KOPT-K1 (cell line): Measurements from ENCODE around the gene GLA.

Experiments
- H3K27ac ChIP-seq: fragments of 200-600 bp; sonication (generic); 2 replicates; pipeline ENCODE4 v1.5.1; 2016; ENCODE audit warnings: antibody characterized with exemption, mild to moderate bottlenecking, low read depth, low read length; ENCODE audit not compliant: poor library complexity, severe bottlenecking
- H3K36me3 ChIP-seq: fragments of 200-600 bp; sonication (generic); 2 replicates; pipeline ENCODE4 v1.5.1; 2017; ENCODE audit warnings: antibody characterized with exemption, mild to moderate bottlenecking, low read length, moderate library complexity; ENCODE audit not compliant: insufficient read depth
- H3K9me3 ChIP-seq: fragments of 200-600 bp; sonication (generic); 2 replicates; pipeline ENCODE4 v1.5.1; 2017; ENCODE audit warnings: antibody characterized with exemption, low read length, mild to moderate bottlenecking; ENCODE audit not compliant: insufficient read depth, poor library complexity, severe bottlenecking

GLA gene

DNA sequence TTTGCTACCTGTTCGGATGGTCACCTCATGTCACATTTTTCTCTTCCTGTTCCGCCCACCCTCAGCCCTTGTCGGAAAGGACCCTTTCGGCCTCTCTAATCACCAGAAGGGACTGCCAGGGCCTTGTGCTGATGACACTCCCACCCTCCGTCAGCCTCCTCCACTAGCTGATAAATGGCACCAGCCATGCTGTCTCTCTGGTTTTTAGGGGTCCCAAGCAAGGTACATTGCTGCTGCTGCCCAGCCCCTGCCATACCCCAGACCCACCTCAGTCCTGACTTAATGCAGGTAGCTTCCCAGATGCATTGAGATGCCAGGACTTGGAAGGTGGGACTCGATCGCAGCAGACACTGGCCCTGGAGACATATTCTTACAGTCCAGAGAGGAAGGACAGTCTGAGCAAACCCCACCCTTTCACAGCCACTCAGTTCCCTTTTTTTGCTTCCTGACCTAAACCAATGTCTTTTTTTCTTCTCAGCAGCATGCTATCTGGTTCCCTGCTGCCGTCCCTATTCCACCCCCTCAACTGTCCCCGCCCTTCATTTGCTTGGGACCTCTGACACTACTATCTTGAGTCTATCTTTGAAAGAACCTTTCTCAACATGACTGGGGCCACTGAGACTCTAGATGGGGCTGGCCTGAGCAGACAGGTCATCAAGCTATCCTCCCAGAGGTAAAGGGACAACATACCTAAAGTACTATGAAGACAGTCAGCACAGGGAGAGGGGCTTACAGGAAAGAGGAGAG, 21.8 kb downstream of the GLA start, which contains the start of gene BTK:
Gene BTK (minus strand): TSS at position 397 of the 747 bp plus-strand sequence. CDS start 10,907 bp downstream, outside the sequence.
- Histone ChIP-seq H3K27ac (no peak within 1 kb of the TSS), H3K9me3 (no peaks in the 10 kb centered on the region), H3K36me3 (no peaks in the 10 kb centered on the region)

DNA sequence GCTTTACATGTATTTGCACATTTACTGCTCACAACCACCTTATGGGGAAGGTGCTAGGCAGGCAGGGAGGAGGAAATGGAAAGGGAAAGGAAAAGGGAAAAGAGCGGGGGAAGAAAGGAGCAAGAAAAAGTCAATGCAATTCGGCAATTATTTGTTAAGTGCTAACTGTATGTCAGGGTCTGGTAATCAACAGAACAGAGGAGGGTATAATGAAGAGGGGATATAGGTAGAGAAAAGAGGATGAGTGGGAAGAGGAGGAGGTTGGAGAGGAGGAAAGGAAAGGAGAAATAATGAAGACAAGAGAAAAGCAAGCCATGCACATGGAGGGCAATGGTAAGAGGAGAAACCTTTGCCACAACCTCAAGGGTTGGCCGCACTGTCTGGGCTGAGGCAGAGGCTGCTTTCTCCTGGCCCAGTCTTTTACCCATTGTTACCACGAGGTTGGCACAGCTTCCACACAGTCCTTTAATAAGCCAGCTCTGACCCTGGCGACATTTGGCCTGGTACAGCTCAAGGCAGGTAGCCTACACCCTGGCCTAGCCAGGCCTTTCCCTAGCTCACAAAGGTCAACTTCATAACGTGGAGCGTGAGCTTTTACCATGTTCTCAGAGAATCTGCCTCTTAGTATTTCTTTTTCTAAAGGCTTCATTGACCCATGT, 22.6 kb downstream of the GLA start:
- Histone ChIP-seq H3K36me3 (no peaks in the 10 kb centered on the region), H3K27ac (no peak overlapping the region), H3K9me3 (no peaks in the 10 kb centered on the region)

DNA sequence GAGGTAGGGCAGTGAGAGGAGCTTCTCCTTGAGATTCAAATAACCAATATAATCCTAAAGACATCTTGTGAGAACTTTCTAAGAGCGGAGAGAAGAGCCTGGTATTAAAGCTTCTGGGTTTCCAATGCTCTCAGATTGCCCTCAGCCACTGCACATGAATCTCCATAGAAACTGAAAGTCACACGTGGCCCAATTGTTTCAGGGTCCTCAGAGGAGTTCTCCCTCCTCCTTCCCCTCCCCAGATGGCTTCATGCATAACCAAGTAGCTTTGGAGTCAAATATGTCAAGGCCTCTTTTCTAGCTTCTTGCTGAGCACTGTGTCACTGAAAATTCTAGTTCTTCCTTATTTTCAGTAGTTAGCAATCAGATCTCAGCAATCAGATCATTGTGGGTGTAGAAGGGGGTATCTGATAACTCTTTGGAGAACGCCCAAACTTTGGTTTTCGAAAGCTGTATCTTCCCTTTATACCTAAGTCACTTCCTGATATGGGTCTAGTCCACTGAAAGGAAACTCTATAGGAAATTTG, 24.0 kb downstream of the GLA start:
- Histone ChIP-seq H3K27ac (no peak overlapping the region), H3K9me3 (no peaks in the 10 kb centered on the region), H3K36me3 (no peaks in the 10 kb centered on the region)

DNA sequence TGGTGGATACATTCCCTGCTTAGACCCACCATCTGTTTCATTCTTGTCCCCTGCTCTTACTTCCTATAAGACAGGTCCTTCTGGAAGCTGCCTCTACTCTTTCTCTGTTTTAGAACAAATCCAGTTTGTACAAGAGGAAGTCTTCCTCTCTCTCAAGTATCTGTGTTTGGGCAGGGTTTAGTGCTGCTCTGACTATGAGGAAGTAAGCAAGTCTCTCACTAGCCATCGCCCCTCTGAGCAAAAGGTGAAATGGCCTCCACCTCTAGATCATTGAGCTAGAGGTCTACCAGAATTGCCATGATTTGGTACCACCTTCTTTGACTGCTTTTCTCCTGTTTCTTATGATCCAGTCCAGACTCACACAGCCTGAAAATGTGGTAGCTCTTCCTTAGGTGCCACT, 30.2 kb downstream of the GLA start:
- no peaks in the 10 kb centered on the region for H3K9me3 ChIP-seq
- no peak overlapping the region for H3K27ac ChIP-seq
- H3K36me3 ChIP-seq: no peaks in the 10 kb centered on the region

DNA sequence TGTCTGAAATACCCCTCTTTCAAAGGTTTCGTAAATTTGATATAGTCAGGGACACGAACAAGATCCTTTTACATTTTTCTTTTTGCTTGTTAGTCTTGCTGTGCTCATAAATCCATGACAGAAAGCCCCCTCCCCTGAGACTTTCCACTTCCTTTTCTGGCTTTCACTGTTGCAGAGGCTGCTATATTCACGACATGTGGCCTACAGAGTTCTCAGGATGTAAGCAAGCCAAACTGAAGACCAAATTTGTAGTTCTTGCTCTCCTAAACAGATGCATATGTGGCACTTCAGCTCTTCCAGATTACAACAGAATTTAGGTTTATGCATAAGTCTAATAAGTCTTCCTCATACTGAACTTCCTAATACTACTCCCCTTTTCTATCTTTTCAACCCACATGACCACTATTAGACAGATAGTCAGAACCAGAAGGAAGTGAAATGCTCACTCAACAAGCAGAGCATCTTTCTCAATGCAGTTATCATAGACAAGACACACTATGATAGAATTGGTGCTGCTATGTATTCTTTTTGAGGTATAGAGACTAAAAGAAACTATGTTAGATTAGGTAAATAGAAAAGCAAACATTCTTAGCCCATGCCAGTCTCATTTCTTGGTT, 36.7 kb downstream of the GLA start:
- Histone ChIP-seq H3K27ac (no peak overlapping the region), H3K36me3 (no peaks in the 10 kb centered on the region), H3K9me3 (no peaks in the 10 kb centered on the region)

DNA sequence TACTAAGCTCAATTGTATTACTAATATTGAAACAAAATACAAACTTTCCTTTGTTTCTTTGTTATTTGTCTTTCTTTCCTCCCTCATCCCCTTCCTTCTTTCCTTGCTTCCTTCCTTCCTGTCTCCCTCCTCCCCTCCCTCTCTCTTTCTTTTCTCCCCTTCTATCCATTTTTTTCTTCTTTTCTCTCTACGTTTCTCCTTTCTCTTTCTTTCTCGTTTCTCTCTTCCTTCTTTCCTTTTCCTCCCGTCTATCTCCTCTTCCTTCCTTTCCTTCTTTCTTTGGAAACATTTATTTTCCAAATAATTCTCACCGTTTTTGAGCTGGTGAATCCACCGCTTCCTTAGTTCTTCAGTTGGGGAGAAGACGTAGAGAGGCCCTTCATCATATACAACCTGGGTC, 38.0 kb downstream of the GLA start:
- no peak overlapping the region for H3K27ac ChIP-seq
- H3K36me3 ChIP-seq: no peaks in the 10 kb centered on the region
- no peaks in the 10 kb centered on the region for H3K9me3 ChIP-seq

DNA sequence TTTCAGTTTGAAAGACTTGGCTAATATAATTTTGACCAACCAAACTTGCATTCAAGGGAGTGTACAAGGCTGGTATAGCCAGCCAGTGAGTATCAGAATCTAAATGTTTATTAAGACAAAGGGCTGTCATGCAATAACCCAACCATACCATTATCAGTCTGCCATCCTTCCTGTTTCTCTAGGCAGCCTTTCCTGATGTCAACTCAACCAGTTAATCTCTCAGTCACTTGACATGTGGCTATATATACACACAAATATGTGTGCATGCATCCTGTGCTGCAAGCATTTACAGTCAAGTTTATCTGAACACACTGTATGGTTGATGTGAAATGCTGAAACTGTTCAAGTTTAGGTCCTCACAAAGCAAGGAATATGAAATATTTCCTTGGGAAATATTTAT, 38.9 kb downstream of the GLA start:
- Histone ChIP-seq H3K36me3 (no peaks in the 10 kb centered on the region), H3K27ac (no peak overlapping the region)

DNA sequence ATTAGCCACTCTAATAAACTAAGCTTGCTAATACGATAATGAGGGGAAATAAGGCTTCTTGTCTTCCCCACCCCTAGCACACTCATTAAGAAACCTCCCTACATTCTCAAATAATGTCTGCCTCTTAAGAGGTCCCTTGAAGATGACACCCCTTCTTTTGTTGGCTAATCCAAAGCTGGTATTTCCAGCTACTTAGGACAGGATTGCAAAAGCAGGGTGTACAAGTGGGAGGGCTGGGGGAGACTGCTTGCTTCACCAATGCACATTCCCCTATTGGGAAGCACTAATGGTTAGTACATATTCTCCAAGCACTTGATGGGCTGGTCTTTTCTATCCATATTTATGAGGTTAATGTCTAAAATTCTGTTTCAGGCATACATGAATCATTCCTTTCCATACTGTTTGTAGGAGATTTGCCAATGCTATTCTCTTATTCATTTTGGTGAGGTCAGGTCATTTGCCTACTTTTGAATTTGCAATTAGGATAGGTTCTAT, 42.4 kb downstream of the GLA start:
- Histone ChIP-seq H3K27ac (no peak overlapping the region), H3K9me3 (no peaks in the 10 kb centered on the region), H3K36me3 (no peaks in the 10 kb centered on the region)

More for the DNA sequence above, 38.9 kb downstream of the GLA start:
- H3K9me3 ChIP-seq: no peaks in the 10 kb centered on the region

DNA sequence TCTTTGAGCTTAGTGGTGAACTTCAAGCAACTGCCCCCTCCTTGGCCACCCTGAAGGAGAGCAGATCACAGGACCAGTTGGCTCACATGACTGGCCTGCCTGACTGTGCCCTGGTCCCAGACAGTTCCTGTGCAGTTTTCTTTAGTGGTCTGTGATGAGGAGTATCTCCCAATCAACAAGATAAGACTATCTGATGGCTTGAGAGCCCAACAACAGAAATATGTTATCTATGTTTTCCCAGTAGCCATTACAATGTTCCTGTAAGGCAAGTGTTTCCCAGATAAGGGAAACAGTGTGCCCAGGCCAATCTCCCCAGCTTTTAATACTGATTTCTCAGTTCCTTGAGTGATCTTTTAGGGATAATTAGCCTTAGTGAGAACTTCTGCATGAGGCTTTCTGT, 45.0 kb downstream of the GLA start:
- Histone ChIP-seq H3K36me3 (no peaks in the 10 kb centered on the region), H3K27ac (no peak overlapping the region), H3K9me3 (no peaks in the 10 kb centered on the region)

DNA sequence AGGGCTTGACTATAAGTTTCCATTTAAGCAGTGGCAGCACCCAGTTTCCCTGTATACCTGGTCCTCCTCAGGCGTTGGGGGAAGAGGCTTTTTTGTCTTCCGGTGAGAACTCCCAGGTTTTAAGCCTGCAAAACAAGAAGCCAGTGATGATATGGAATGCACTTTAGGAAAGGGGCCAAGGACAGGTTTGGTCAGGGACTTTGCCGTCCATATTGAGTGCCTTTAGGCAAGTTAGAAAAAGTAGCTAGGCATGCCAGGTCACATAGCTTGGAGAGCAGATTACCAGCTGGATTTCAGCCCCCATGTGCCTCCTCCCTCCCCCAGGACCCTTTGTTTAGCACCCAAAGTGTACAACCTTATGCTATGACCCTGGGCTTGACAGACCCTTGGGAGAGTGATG, 45.6 kb downstream of the GLA start:
- Histone ChIP-seq H3K27ac (no peak overlapping the region), H3K36me3 (no peaks in the 10 kb centered on the region), H3K9me3 (no peaks in the 10 kb centered on the region)

DNA sequence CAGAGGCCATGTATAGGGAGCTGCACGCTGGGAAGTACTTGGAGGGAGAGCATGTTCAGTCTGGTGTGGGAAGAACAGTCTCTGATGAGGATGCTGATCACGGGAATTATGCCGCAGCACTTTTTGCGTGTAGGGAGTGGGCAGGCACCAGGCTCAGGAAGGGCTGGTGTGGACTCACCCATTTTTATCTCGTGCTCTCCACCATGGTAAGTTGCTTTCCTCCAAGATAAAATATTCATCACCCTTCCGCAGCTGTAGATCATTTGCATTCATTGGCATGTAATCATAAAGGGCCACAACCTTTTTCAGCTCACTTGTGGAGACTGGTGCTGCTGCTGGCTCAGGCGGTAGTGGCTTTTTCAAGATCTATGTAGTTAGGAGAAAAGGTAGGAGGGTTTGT, 47.3 kb downstream of the GLA start:
- no peaks in the 10 kb centered on the region for H3K9me3 ChIP-seq
- H3K27ac ChIP-seq: no peak overlapping the region
- no peaks in the 10 kb centered on the region for H3K36me3 ChIP-seq

DNA sequence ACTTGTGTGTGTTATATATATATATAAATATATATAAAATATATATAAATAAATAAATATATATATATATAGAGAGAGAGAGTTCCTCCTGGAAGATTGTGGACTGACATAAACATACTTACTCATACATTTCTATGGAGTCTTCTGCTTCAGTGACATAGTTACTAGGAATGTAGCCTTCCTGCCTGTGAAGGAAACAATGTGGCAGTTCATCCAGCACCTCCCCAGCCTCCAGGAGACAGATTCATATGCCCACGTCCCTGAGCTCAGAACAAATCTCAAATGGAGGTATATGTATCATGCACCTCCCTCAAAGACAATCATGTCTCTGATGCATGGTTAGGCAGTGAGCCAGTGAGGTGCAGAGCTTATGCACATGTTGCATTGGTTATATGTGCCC, 47.8 kb downstream of the GLA start:
- Histone ChIP-seq H3K9me3 (no peaks in the 10 kb centered on the region), H3K36me3 (no peaks in the 10 kb centered on the region)

DNA sequence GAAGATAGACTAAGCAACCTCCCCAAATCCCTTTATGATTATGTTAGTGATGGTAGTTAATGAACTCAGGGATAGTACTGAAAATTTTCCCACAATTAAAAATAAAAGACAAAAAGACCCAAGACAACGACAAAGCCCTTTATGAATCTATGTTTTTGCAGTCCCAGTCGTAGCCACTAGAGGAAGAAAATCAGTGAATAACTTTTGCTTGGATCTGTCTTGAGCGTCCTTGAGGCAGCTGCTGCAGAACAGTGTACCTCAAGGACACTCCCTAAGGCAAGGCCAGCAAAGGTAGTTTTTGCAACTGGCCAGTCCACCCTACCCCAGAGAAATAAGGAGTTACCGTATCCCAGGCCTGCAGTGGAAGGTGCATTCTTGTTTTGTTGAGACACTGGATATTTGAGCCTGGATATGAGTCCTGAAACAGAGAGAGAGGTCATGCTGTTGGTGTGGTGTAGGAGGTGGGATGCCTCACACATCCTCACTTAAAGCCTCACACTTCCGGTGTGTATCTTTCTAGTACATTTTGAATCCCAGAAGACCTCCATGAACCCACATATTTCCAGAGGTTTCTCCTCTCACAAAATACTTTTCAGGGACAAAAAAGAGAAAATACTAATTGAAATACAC, 50.4 kb downstream of the GLA start:
- Histone ChIP-seq H3K27ac (no peak overlapping the region), H3K36me3 (no peaks in the 10 kb centered on the region), H3K9me3 (no peaks in the 10 kb centered on the region)

More for the DNA sequence above, 47.8 kb downstream of the GLA start:
- H3K27ac ChIP-seq: no peak overlapping the region

DNA sequence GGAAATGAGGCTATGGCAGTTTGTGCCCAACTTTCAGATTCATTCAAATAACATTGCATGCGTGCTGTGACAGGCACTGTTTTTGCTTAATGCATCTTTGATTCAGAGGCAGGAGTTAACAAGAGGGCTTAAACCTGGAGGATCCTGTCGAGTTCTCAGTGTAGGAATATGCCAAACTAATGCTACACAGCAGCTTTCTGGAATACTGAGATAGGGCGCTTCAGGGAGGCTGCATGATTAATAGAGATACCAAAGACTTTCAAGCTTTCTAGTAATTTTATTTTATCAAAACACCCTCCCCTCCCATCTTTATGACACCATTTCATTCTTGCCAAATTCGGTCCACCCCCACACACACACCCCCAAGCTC, 58.5 kb downstream of the GLA start:
- no peaks in the 10 kb centered on the region for H3K9me3 ChIP-seq
- H3K27ac ChIP-seq: peak overlapping the region; percentile 91
- peaks cover 27% of the 10 kb centered on the region for H3K36me3 ChIP-seq
